Subcutaneous abdominal adipose tissue (tissue), 5 donors: ENCODE data around the gene WWOX.

Source experiments
- H3K27ac ChIP-seq: one replicate; pipeline ENCODE4 v1.7.0; 2013; ENCODE audit warnings: low read depth, mild to moderate bottlenecking, inconsistent platforms, low read length, moderate library complexity
- H3K27me3 ChIP-seq, 5 donors: one replicate each; pipeline ENCODE4 v1.7.0; 2013; ENCODE audit warnings: low read length in 5 of 5, inconsistent platforms in 1 of 5; ENCODE audit not compliant: control insufficient read depth in 5 of 5, insufficient read depth in 4 of 5
- H3K36me3 ChIP-seq, 5 donors: one replicate each; pipeline ENCODE4 v1.7.0; 2013; ENCODE audit warnings: low read length in 5 of 5; ENCODE audit not compliant: control insufficient read depth in 5 of 5, insufficient read depth in 5 of 5
- H3K4me1 ChIP-seq, 5 donors: one replicate each; pipeline ENCODE4 v1.7.0; 2013; ENCODE audit warnings: low read length in 5 of 5, mild to moderate bottlenecking in 3 of 5, moderate library complexity in 1 of 5; ENCODE audit not compliant: control insufficient read depth in 5 of 5, insufficient read depth in 5 of 5
- H3K4me3 ChIP-seq, 5 donors: one replicate each; pipeline ENCODE4 v1.7.0; 2013; ENCODE audit warnings: low read length in 5 of 5, low read depth in 1 of 5
- H3K9ac ChIP-seq, 5 donors: one replicate each; pipeline ENCODE4 v1.7.0; 2013; ENCODE audit warnings: low read length in 5 of 5, mild to moderate bottlenecking in 4 of 5, moderate library complexity in 3 of 5
- H3K9me3 ChIP-seq, 5 donors: one replicate each; pipeline ENCODE4 v1.7.0; 2013; ENCODE audit warnings: low read length in 5 of 5; ENCODE audit not compliant: control insufficient read depth in 5 of 5
- donor health status: healthy.
- donor health status: healthy.
- donor health status: healthy.
- donor health status: healthy.
- donor health status: healthy.

Gene WWOX

DNA sequence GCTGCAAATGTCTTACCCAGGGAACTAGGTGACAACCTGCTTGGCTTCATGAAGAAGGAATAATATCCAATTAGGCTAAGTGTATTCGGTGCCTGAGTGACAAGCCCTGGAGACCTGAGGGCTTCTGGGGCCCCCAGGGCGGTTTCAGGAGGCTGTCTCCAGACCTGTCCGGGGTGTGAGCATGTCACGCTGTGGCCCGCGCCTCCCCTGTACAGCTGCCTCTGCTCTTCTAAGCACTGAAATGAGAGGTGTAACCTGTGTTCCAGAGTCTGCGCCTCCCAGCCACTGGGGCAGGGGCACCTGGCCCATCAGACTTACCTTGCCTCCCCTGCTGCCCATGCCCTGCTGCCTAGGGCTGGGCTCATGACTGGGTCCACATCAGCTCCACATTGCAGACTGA, 114.3 kb downstream of the WWOX start:
- no peaks in the 10 kb centered on the region for H3K9me3 ChIP-seq
- H3K9ac ChIP-seq: no peak overlapping the region
- H3K27ac ChIP-seq: no peak overlapping the region
- no peaks in the 10 kb centered on the region for H3K27me3 ChIP-seq
- no peaks in the 10 kb centered on the region for H3K4me1 ChIP-seq
- no peak overlapping the region for H3K4me3 ChIP-seq
- H3K36me3 ChIP-seq: no peaks in the 10 kb centered on the region

DNA sequence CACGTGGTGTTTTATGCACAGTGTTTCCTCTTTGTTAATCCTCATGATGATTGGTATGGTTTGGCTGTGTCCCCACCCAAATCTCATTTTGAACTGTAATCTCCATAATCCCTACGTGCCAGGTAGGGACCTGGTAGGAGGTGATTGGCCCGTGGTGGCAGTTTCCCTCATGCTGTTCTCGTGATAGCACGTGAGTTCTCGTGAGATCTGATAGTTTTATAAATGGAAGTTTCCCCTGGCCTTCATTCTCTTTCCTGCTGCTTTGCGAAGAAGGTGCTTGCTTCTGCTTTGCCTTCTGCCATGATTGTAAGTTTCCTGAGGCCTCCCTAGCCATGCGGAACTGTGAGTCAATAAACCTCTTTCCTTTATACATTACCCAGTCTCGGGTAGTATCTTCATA, 115.8 kb downstream of the WWOX start:
- no peak overlapping the region for H3K27ac ChIP-seq
- H3K4me3 ChIP-seq: no peak overlapping the region
- H3K27me3 ChIP-seq: no peaks in the 10 kb centered on the region
- H3K9ac ChIP-seq: no peak overlapping the region
- no peaks in the 10 kb centered on the region for H3K4me1 ChIP-seq
- no peaks in the 10 kb centered on the region for H3K9me3 ChIP-seq
- H3K36me3 ChIP-seq: no peaks in the 10 kb centered on the region

DNA sequence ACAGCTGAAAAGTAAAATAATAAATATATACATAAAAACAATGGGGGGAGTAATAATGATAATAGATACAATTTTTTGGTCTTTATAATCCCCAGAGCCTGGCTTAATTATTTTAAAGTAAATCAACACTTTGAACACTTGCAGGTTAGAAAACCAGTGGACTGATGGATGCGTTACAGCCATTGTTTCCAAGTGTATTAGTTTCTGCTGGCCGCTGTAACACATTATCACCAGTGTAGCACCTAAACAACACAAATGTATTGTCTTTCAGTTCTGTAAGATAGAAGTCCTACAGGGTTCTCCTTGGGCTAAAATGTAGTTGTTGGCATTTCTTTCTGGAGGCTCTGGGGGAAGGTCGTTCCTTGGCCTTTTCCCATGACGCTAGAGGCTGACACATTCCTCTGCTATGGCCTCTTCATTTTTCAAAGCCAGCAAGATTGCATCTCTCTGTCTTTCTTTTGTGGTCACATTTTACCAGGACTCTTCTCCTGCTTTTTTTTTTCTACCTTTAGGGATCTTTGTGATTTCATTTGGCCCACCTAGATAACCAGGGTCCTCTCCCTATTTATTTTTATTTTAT, 116.8 kb downstream of the WWOX start:
- no peaks in the 10 kb centered on the region for H3K4me1 ChIP-seq
- H3K27ac ChIP-seq: no peak overlapping the region
- H3K4me3 ChIP-seq: no peak overlapping the region
- H3K9ac ChIP-seq: no peak overlapping the region
- no peaks in the 10 kb centered on the region for H3K36me3 ChIP-seq
- H3K27me3 ChIP-seq: no peaks in the 10 kb centered on the region
- no peaks in the 10 kb centered on the region for H3K9me3 ChIP-seq

DNA sequence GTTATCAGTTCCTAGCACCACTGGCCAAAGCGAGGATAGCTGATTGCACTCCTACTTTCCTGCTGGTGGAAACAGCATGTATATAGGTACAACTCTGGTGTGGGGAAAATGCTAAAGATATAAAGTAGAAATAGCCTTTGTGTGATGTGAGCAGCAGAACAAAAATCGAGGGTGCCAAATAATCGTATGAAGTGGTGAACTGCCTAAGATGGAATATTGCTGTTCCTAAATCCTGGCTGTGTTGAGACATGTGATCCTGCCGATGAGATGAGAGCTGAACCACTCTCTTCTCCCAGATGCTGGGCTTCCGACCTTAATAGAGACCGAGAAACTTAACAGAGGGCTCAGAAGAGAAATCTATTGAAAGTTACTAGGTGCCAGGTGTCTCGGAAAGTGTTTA, 117.8 kb downstream of the WWOX start:
- Histone ChIP-seq H3K9ac (no peak overlapping the region), H3K4me1 (peaks cover 0 to 6% (median 4%) of the 10 kb centered on the region in 5 donors)

DNA sequence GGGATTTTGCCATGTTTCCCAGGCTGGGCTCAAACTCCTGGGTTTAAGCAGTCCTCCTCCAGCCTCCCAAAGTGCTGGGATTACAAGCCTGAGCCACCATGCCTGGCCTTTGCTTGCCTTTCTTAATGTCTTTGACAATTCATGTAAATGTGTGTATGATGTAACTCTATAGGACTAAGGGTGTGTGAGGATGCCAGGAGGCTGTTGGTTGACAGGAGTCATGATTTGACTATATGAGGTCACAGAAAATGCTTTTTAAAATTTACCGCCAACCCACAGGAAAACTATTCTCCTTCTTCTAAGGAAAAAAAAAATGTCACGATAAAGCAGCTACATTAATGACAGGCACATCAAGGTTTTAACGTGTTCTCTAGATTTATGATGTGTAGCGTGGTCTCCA, 118.8 kb downstream of the WWOX start:
- H3K9me3 ChIP-seq: no peaks in the 10 kb centered on the region
- H3K4me1 ChIP-seq: peaks cover 0 to 9% (median 4%) of the 10 kb centered on the region in 5 donors
- no peak overlapping the region for H3K4me3 ChIP-seq
- no peaks in the 10 kb centered on the region for H3K27me3 ChIP-seq
- H3K27ac ChIP-seq: no peak overlapping the region
- no peaks in the 10 kb centered on the region for H3K36me3 ChIP-seq
- no peak overlapping the region for H3K9ac ChIP-seq

More for the DNA sequence above, 117.8 kb downstream of the WWOX start:
- Histone ChIP-seq H3K27ac (no peak overlapping the region), H3K27me3 (no peaks in the 10 kb centered on the region), H3K4me3 (no peak overlapping the region), H3K9me3 (no peaks in the 10 kb centered on the region), H3K36me3 (no peaks in the 10 kb centered on the region)

DNA sequence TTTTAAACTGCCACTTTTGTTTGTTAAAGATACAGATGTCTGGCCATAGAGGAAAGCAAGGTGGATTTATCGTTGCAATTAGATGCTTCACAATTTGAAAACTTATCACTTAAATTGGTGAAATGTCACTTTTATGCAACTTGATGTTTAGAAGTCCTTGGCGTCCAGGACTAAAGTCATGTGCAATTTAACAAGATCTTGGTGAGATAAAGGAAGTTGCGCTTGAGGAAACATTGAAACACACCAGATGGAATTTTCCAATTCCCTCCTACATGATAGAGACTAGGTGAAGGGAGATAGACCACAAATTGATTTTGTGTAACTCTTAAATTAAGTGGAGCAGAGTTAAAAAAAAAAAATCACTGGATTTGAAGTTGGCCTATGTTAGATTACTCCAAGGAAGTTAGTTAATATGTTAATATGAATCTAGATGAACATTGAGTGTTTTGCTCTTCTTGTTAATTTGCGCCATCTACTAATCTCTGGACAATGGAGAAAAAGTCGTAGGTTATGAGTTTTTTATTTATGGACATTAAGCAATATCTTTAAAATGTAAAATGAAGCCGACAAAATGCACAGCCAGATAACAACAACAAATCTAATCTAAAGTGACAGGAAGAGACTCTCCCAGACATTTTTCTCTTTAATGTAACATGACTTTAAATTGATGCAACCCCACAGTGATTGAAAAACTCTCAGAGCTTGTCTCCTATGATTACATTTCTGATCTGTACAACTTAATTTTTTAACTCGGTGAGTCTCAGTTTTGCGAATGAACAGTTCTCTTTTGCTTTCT, 119.6 kb downstream of the WWOX start:
- Histone ChIP-seq H3K27me3 (no peaks in the 10 kb centered on the region), H3K9me3 (no peaks in the 10 kb centered on the region), H3K4me3 (no peak overlapping the region), H3K36me3 (no peaks in the 10 kb centered on the region), H3K27ac (no peak overlapping the region), H3K9ac (no peak overlapping the region), H3K4me1 (peaks cover 0 to 9% (median 4%) of the 10 kb centered on the region in 5 donors)

DNA sequence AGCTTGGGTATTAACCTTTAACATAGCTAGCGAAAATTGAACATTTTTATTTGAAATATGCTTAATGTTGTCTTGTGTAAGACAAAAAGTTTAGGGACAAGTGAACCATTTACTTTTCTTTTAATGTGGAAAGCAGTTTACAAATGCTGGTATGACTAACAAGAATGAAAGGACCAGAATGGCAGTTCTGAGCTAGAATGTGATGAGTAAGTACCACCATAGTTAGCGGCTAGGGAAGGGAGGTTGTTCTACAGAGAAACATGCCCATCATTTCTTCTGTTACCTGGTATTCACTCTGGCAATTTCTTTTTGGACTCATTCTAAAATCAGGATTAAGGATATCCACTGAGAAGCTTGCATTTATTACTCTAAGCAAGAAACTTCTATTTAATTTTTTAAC, 121.1 kb downstream of the WWOX start:
- Histone ChIP-seq H3K27ac (no peak overlapping the region), H3K36me3 (no peaks in the 10 kb centered on the region), H3K9ac (no peak overlapping the region)

DNA sequence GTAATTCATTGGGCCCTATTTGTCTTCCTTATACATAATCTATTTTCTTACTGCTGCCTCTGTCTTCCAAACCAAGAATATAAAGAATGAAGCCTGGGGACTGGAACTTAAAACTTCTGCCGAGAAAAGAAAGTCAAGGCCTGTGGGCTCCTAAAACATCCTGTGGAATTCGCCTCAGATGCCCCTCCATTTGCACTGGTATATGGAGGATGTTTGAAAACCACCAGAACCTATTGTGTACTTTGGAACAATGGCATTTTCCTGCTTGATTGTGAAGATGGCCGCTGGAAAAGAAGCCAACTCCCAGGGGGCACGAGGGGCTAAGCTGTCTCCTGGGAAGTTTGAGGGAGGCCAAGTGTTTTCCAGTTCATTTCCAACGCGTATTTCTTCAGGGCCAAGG, 122.4 kb downstream of the WWOX start:
- no peaks in the 10 kb centered on the region for H3K36me3 ChIP-seq
- peaks cover 0 to 9% (median 4%) of the 10 kb centered on the region in 5 donors for H3K4me1 ChIP-seq
- H3K27me3 ChIP-seq: no peaks in the 10 kb centered on the region
- no peak overlapping the region for H3K4me3 ChIP-seq
- H3K27ac ChIP-seq: no peak overlapping the region
- H3K9me3 ChIP-seq: no peaks in the 10 kb centered on the region
- no peak overlapping the region for H3K9ac ChIP-seq

More for the DNA sequence above, 121.1 kb downstream of the WWOX start:
- Histone ChIP-seq H3K4me3 (no peak overlapping the region), H3K27me3 (no peaks in the 10 kb centered on the region), H3K4me1 (peaks cover 0 to 9% (median 4%) of the 10 kb centered on the region in 5 donors), H3K9me3 (no peaks in the 10 kb centered on the region)

DNA sequence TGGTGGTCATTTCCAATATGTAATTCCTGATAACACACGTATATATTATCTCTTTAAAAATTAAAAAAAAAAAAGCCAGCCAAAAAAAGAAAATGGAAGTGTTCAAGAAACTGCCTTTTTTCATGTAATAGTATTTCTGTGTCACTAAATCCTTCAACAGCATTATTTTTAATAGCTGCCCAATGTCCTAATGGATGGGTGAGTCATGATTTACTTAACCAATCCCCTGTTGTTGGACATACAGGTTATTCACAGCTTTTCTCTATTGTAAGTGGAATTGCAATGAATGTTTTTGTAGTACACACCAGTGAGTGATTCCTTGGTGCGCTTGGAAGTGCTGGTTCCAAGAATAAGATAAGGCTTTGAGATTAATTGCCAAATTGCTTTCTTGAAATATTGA, 124.9 kb downstream of the WWOX start:
- Histone ChIP-seq H3K4me3 (no peak overlapping the region), H3K9me3 (no peaks in the 10 kb centered on the region), H3K9ac (no peak overlapping the region), H3K4me1 (peaks cover 0 to 17% (median 4%) of the 10 kb centered on the region in 5 donors), H3K27ac (no peak overlapping the region), H3K36me3 (no peaks in the 10 kb centered on the region), H3K27me3 (no peaks in the 10 kb centered on the region)

DNA sequence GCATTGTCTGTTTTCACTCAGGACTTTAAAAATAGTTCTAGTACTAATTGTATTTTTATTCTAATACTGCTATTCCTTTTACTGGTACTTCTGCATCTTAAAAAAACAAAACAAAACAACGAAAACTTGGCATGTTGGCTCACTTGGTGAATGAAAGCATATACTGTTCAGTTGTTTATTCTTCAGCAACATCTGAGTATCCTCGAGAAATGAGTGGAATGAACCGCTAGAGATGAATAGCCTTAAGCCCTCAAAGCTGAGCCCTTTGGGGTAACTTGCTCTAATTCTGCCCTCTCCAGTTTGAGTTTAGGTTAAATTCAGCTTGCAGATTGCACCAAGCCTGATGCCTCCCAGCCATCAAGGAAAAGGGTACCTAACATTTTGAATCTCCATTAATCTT, 126.5 kb downstream of the WWOX start:
- Histone ChIP-seq H3K27me3 (no peaks in the 10 kb centered on the region), H3K4me1 (peaks cover 0 to 20% (median 4%) of the 10 kb centered on the region in 5 donors), H3K4me3 (no peak overlapping the region), H3K36me3 (no peaks in the 10 kb centered on the region), H3K27ac (no peak overlapping the region), H3K9ac (no peak overlapping the region), H3K9me3 (no peaks in the 10 kb centered on the region)
